ENCODE data around the gene MUC5B. TPM values are rescaled to one million over a fixed set of nuclear protein-coding genes. Genes with fewer than 3 reads are reported as not detected.

MUC5B gene
- total RNA-seq, 1 experiment from 2014 or later, result 1.6 TPM

DNA sequence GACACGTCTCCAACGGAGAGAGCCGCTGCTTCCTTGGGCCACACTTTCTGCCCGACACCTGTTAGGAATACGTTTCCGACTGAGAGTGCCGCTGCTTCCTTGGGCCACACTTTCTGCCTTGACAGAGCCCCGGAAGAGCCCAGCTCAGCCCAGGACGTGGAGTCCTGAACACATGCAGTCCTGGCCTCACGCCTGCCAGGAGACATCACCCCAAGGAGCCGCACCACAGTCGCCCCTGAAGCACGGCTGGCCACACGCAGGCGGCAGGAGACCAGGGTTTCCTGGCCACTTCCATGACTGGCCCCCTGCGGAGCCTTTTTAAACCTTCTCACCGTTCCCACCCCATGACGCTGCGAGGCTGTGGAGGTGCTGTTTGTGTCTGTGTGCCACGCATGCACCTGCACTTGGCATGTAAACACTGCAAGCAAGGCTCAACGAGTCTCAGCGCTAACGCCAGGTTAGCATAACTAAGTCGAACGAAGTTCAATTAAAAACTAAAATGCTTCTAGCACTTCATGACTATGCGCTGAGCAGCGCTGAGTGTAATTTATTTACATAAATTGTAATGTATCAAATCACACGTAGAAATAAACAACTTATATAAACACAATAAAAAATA, 77.8 kb downstream of the MUC5B start:
- DNase-seq (ENCODE audit: low spot score), result no peak
- Mint-ChIP-seq H3K36me3 (no peaks in the 10 kb centered on the region), H3K4me3 (no peak overlapping the region), H3K27me3 (ENCODE audit: low read depth) (no peaks in the 10 kb centered on the region), H3K27ac (peak overlapping the region; percentile 78), H3K4me1 (peaks cover 22% of the 10 kb centered on the region), H3K9me3 (no peaks in the 10 kb centered on the region)
- no peak for TF ChIP-seq JAZF1 (CRISPR knock-in tag; IDR thresholded peaks at IDR 0.05)
- no peak for TF ChIP-seq MYBL2 (CRISPR knock-in tag; IDR thresholded peaks at IDR 0.05)
- TF ChIP-seq ZNF671 (CRISPR knock-in tag; IDR thresholded peaks at IDR 0.05), result no peak
- TF ChIP-seq, protein P1, sequence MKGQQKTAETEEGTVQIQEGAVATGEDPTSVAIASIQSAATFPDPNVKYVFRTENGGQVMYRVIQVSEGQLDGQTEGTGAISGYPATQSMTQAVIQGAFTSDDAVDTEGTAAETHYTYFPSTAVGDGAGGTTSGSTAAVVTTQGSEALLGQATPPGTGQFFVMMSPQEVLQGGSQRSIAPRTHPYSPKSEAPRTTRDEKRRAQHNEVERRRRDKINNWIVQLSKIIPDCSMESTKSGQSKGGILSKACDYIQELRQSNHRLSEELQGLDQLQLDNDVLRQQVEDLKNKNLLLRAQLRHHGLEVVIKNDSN (CRISPR knock-in tag; IDR thresholded peaks at IDR 0.05), result no peak
- TF ChIP-seq, protein P2, sequence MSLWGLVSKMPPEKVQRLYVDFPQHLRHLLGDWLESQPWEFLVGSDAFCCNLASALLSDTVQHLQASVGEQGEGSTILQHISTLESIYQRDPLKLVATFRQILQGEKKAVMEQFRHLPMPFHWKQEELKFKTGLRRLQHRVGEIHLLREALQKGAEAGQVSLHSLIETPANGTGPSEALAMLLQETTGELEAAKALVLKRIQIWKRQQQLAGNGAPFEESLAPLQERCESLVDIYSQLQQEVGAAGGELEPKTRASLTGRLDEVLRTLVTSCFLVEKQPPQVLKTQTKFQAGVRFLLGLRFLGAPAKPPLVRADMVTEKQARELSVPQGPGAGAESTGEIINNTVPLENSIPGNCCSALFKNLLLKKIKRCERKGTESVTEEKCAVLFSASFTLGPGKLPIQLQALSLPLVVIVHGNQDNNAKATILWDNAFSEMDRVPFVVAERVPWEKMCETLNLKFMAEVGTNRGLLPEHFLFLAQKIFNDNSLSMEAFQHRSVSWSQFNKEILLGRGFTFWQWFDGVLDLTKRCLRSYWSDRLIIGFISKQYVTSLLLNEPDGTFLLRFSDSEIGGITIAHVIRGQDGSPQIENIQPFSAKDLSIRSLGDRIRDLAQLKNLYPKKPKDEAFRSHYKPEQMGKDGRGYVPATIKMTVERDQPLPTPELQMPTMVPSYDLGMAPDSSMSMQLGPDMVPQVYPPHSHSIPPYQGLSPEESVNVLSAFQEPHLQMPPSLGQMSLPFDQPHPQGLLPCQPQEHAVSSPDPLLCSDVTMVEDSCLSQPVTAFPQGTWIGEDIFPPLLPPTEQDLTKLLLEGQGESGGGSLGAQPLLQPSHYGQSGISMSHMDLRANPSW (CRISPR knock-in tag; conservative IDR thresholded peaks at IDR 0.05; ENCODE audit: low read depth), result no peak
- TF ChIP-seq, protein P3, sequence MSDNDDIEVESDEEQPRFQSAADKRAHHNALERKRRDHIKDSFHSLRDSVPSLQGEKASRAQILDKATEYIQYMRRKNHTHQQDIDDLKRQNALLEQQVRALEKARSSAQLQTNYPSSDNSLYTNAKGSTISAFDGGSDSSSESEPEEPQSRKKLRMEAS (CRISPR knock-in tag; IDR thresholded peaks at IDR 0.05), result no peak
- no peak for TF ChIP-seq TEAD1 (CRISPR knock-in tag; IDR thresholded peaks at IDR 0.05)
- TF ChIP-seq KAT7 (CRISPR knock-in tag; IDR thresholded peaks at IDR 0.05; ENCODE audit: borderline replicate concordance), result no peak
- TF ChIP-seq EMX1 (CRISPR knock-in tag; IDR thresholded peaks at IDR 0.05), result no peak
- no peak for TF ChIP-seq GRHL2 (CRISPR knock-in tag; IDR thresholded peaks at IDR 0.05; ENCODE audit: insufficient replicate concordance, severe bottlenecking)
- TF ChIP-seq, protein P4, sequence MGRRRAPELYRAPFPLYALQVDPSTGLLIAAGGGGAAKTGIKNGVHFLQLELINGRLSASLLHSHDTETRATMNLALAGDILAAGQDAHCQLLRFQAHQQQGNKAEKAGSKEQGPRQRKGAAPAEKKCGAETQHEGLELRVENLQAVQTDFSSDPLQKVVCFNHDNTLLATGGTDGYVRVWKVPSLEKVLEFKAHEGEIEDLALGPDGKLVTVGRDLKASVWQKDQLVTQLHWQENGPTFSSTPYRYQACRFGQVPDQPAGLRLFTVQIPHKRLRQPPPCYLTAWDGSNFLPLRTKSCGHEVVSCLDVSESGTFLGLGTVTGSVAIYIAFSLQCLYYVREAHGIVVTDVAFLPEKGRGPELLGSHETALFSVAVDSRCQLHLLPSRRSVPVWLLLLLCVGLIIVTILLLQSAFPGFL (CRISPR knock-in tag; IDR thresholded peaks at IDR 0.05; ENCODE audit: borderline replicate concordance), result no peak
- TF ChIP-seq OVOL2 (CRISPR knock-in tag; IDR thresholded peaks at IDR 0.05; ENCODE audit: borderline replicate concordance), result no peak
- no peak for TF ChIP-seq ZNF121 (CRISPR knock-in tag; IDR thresholded peaks at IDR 0.05)
- TF ChIP-seq NR3C1 (CRISPR knock-in tag; conservative IDR thresholded peaks at IDR 0.05; ENCODE audit: low read depth), result no peak
- no peak for ATAC-seq
- ChIA-PET POLR2A (no interaction called here), CTCF (interaction anchor here (1.5 kb wide), 1 partner anchor 152 kb away, joined by 4 read pairs; no protein-coding TSS in a partner anchor)

DNA sequence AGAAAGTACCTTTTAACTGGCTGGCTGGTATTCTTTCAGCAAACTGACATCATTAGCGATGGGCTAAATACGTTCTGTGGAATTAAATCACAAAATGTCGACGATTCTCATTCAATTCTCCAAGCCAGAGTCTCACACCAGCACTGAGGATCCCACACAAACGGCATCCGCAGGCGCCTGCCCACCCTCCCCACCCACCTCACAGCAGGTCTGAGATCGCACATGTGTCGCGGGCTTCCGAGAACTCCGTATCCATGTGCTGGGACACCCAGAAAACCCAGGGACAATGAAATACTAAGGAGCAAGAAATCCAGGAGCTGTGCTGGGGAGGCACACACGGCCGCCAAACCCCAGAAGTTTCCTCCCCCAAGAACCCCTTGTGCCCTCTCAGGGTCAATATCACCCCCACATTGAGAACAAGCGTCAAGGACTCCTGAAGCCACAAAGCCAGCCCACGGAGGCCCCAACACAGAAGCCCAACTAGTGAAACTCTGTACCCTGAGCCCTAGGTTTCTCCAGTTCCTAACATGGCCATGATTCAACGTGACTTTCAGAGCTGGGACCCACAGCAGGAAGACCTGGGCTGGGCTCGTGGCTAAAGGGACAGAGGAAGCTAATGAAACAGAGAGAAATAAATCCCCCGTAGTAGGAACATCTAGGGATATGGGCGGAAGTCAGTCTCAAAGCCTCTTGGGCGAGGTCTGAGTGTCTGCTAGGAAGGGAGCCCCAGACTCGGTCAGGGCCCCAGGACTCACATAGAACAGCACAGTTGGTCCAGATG, 78.5 kb downstream of the MUC5B start:
- ChIA-PET POLR2A (no interaction called here), CTCF (interaction anchor here (1.0 to 1.5 kb wide), 4 partner anchors 8 to 245 kb away, joined by 3 to 4 read pairs (median 4); no protein-coding TSS in a partner anchor)
- Mint-ChIP-seq H3K27me3 (ENCODE audit: low read depth) (no peaks in the 10 kb centered on the region), H3K27ac (peak overlapping the region; percentile 64; the same call in 1 of the 2 replicates), H3K4me1 (peaks cover 22% of the 10 kb centered on the region), H3K36me3 (no peaks in the 10 kb centered on the region), H3K4me3 (no peak overlapping the region), H3K9me3 (no peaks in the 10 kb centered on the region)
- TF ChIP-seq CBFB (CRISPR knock-in tag; IDR thresholded peaks at IDR 0.05; ENCODE audit: low read depth) (no peak), ZNF671 (CRISPR knock-in tag; IDR thresholded peaks at IDR 0.05) (no peak), NR2C2 (CRISPR knock-in tag; IDR thresholded peaks at IDR 0.05) (no peak), SMAD4 (CRISPR knock-in tag; IDR thresholded peaks at IDR 0.05) (no peak), ZNF317 (CRISPR knock-in tag; IDR thresholded peaks at IDR 0.05; ENCODE audit: borderline replicate concordance, low read depth) (no peak), CREB1 (CRISPR knock-in tag; IDR thresholded peaks at IDR 0.05) (no peak), RELA (CRISPR knock-in tag; IDR thresholded peaks at IDR 0.05; ENCODE audit: borderline replicate concordance) (no peak)
- TF ChIP-seq, protein P5, sequence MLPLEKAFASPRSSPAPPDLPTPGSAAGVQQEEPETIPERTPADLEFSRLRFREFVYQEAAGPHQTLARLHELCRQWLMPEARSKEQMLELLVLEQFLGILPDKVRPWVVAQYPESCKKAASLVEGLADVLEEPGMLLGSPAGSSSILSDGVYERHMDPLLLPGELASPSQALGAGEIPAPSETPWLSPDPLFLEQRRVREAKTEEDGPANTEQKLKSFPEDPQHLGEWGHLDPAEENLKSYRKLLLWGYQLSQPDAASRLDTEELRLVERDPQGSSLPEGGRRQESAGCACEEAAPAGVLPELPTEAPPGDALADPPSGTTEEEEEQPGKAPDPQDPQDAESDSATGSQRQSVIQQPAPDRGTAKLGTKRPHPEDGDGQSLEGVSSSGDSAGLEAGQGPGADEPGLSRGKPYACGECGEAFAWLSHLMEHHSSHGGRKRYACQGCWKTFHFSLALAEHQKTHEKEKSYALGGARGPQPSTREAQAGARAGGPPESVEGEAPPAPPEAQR (CRISPR knock-in tag; IDR thresholded peaks at IDR 0.05), result no peak
- TF ChIP-seq, protein P6, sequence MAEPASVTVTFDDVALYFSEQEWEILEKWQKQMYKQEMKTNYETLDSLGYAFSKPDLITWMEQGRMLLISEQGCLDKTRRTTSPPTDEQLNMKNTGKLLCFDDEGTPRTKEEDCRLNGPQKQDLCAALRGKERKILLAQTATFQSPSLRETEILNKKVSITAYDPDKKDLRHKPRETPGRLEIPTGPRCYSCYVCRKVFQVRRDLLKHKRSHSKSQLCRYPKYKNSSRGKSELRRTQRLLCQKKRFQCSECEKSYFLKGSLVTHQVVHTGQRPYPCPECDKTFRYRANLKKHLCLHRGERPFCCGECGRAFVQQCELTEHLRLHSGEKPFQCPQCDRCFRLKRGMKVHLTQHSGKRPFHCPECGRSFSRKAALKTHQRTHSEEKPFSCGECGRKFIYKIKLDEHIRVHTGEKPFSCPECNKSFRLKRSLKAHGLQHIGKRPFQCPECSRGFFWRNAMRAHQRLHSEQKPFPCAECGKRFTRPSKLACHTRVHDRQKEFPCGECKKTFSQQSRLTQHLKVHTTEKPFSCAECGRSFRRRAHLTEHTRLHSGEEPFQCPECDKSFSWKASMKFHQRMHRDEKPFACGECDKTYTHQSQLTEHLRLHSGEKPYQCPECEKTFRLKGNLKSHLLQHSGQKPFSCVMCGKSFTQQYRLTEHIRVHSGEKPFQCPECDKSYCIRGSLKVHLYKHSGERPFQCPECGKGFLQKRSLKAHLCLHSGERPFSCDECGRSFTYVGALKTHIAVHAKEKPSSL (CRISPR knock-in tag; conservative IDR thresholded peaks at IDR 0.05), result no peak
- ATAC-seq (no peak), DNase-seq (ENCODE audit: low spot score) (no peak)

Measured in WTC11 (cell line).